OCI-LY1 (cell line): ENCODE results near the gene HOXC11.

Experiments used
- H2AFZ ChIP-seq: fragments of 200-600 bp; sonication (generic), shearing (Covaris generic); 2 replicates; pipeline ENCODE4 v1.6.0; 2014; ENCODE audit warnings: antibody characterized with exemption, mild to moderate bottlenecking, low read length
- H3F3A ChIP-seq: fragments of 200-600 bp; sonication (generic), shearing (Covaris generic); 2 replicates; pipeline ENCODE4 v1.6.0; 2014; ENCODE audit warnings: mild to moderate bottlenecking, antibody characterized with exemption, low read length, moderate library complexity; ENCODE audit not compliant: insufficient read depth
- H3K27ac ChIP-seq: fragments of 200-600 bp; sonication (generic); 2 replicates; pipeline ENCODE4 v1.5.1; 2014; ENCODE audit warnings: low read length, mixed run types, mild to moderate bottlenecking, low read depth; ENCODE audit not compliant: poor library complexity, severe bottlenecking
- H3K27me3 ChIP-seq: fragments of 200-600 bp; sonication (generic); 2 replicates; pipeline ENCODE4 v1.6.0; 2014; ENCODE audit warnings: antibody characterized with exemption, mild to moderate bottlenecking, low read length, moderate library complexity; ENCODE audit not compliant: insufficient read depth
- H3K36me3 ChIP-seq: fragments of 200-600 bp; sonication (generic); 2 replicates; pipeline ENCODE4 v1.6.1; 2014; ENCODE audit warnings: mild to moderate bottlenecking, antibody characterized with exemption, low read length, moderate library complexity, mixed read lengths; ENCODE audit not compliant: insufficient read depth
- H3K4me1 ChIP-seq: fragments of 200-600 bp; sonication (generic); 2 replicates; pipeline ENCODE4 v1.5.1; 2014; ENCODE audit warnings: mild to moderate bottlenecking, low read length, moderate library complexity; ENCODE audit not compliant: insufficient read depth, severe bottlenecking
- H3K4me2 ChIP-seq: fragments of 200-600 bp; sonication (generic), shearing (Covaris generic); 2 replicates; pipeline ENCODE4 v1.6.1; 2014; ENCODE audit warnings: low read length
- H3K4me3 ChIP-seq: fragments of 200-600 bp; sonication (generic); 2 replicates; pipeline ENCODE4 v1.5.1; 2014; ENCODE audit warnings: low read length, low read depth, mild to moderate bottlenecking, mixed read lengths; ENCODE audit not compliant: poor library complexity, severe bottlenecking
- H3K79me2 ChIP-seq: fragments of 200-600 bp; shearing (Covaris generic); 2 replicates; pipeline ENCODE4 v1.6.1; 2016; ENCODE audit warnings: mixed run types, low read length, mixed read lengths; ENCODE audit not compliant: insufficient read depth
- H3K9ac ChIP-seq: fragments of 200-600 bp; sonication (generic), shearing (Covaris generic); 2 replicates; pipeline ENCODE4 v1.6.1; 2014; ENCODE audit warnings: mild to moderate bottlenecking, low read length, mixed read lengths
- H3K9me2 ChIP-seq: fragments of 200-600 bp; sonication (generic), shearing (Covaris generic); 2 replicates; pipeline ENCODE4 v1.6.1; 2014; ENCODE audit warnings: low read depth, mild to moderate bottlenecking, low read length, mixed read lengths
- H3K9me3 ChIP-seq: fragments of 200-600 bp; shearing (Covaris generic); 2 replicates; pipeline ENCODE4 v1.6.1; 2014; ENCODE audit warnings: low read length, mixed read lengths
- H4K20me1 ChIP-seq: fragments of 200-600 bp; sonication (generic), shearing (Covaris generic); 2 replicates; pipeline ENCODE4 v1.6.0; 2016; ENCODE audit warnings: mild to moderate bottlenecking, low read length; ENCODE audit not compliant: insufficient read depth
- CTCF ChIP-seq: fragments of 200-600 bp; sonication (generic), shearing (Covaris generic); IDR thresholded peaks from 2 replicates; pipeline ENCODE4 v1.5.1; 2017; ENCODE audit warnings: mild to moderate bottlenecking, antibody characterized with exemption, low read length, moderate library complexity, mixed read lengths
- EZH2 ChIP-seq: fragments of 200-600 bp; sonication (generic), shearing (Covaris generic); IDR thresholded peaks from 2 replicates; pipeline ENCODE4 v1.8.0; 2017; ENCODE audit warnings: borderline replicate concordance, mixed run types, mild to moderate bottlenecking, antibody characterized with exemption, low read length, moderate library complexity, mixed read lengths

The HOXC11 gene

GRCh38 chr12:54021432-54022013, 48.6 kb downstream of the HOXC11 start:
- peak; percentile 21; the same call in 1 of the 2 replicates for TF ChIP-seq CTCF
- TF ChIP-seq EZH2, result no peak
- Histone ChIP-seq H3K4me1 (peaks cover 26% of the 10 kb centered on the region), H3K36me3 (no peaks in the 10 kb centered on the region), H3K79me2 (no peaks in the 10 kb centered on the region), H3K4me2 (peak overlapping the region; percentile 8; the same call in 1 of the 2 replicates), H4K20me1 (no peaks in the 10 kb centered on the region), H3K9me3 (no peaks in the 10 kb centered on the region), H3K9ac (no peak overlapping the region), H2AFZ (no peak overlapping the region), H3F3A (no peaks in the 10 kb centered on the region), H3K27me3 (peaks cover 6% of the 10 kb centered on the region; the same call in 1 of the 2 replicates), H3K27ac (no peak overlapping the region), H3K4me3 (no peak overlapping the region), H3K9me2 (no peaks in the 10 kb centered on the region)

GRCh38 chr12:54022960-54023884, 50.3 kb downstream of the HOXC11 start:
- no peak overlapping the region for H2AFZ ChIP-seq
- H3K9ac ChIP-seq, result no peak overlapping the region
- H4K20me1 ChIP-seq, result no peaks in the 10 kb centered on the region
- peaks cover 6% of the 10 kb centered on the region; the same call in 1 of the 2 replicates for H3K27me3 ChIP-seq
- no peaks in the 10 kb centered on the region for H3K36me3 ChIP-seq
- no peak overlapping the region for H3K4me3 ChIP-seq
- no peak overlapping the region for H3K27ac ChIP-seq
- TF ChIP-seq EZH2 (no peak), CTCF (no peak)
- no peaks in the 10 kb centered on the region for H3K9me2 ChIP-seq
- peaks cover 25% of the 10 kb centered on the region for H3K4me1 ChIP-seq
- H3K4me2 ChIP-seq, result no peak overlapping the region
- no peaks in the 10 kb centered on the region for H3K9me3 ChIP-seq
- no peaks in the 10 kb centered on the region for H3K79me2 ChIP-seq
- no peaks in the 10 kb centered on the region for H3F3A ChIP-seq

- Histone ChIP-seq H4K20me1 (no peaks in the 10 kb centered on the region), H3K4me1 (peaks cover 17% of the 10 kb centered on the region), H3K4me2 (no peak overlapping the region), H2AFZ (no peak overlapping the region), H3K27ac (no peak overlapping the region), H3K4me3 (no peak overlapping the region), H3K9ac (no peak overlapping the region), H3K79me2 (no peaks in the 10 kb centered on the region), H3K9me2 (no peaks in the 10 kb centered on the region), H3K9me3 (no peaks in the 10 kb centered on the region), H3K36me3 (no peaks in the 10 kb centered on the region), H3K27me3 (peaks cover 6% of the 10 kb centered on the region; the same call in 1 of the 2 replicates), H3F3A (no peaks in the 10 kb centered on the region)
- TF ChIP-seq CTCF (no peak), EZH2 (no peak)
Measured at GRCh38 chr12:54024127-54024526, 51.2 kb downstream of the HOXC11 start.
